ENCODE data around the gene CBX5.

- TF ChIP-seq GABPA (IDR thresholded peaks at IDR 0.05; ENCODE audit: borderline replicate concordance, insufficient read depth, low read length) (no peak), SRF (IDR thresholded peaks at IDR 0.05; ENCODE audit: low read depth, low read length) (no peak), CTCF (IDR thresholded peaks at IDR 0.05; ENCODE audit: control extremely low read depth in 1 of 3, insufficient read depth in 1 of 3, low read depth in 1 of 3, low read length in 3 of 3) (no peak), ATF2 (IDR thresholded peaks at IDR 0.05; ENCODE audit: low read length) (no peak)
Measured at GRCh38 chr12:54299515-54300224, 19.7 kb upstream of the CBX5 start.
